ENCODE results near the gene BATF2.

- TF ChIP-seq POLR2A (IDR thresholded peaks at IDR 0.05) (no peak), CTCF (IDR thresholded peaks at IDR 0.05) (no peak)
Measured at GRCh38 chr11:65026810-65027209, 30.0 kb upstream of the BATF2 start.
